HT-29 (cell line): ENCODE data around the gene NUTF2. TPM values are rescaled to one million over a fixed set of nuclear protein-coding genes. Genes with fewer than 3 reads are reported as not detected.
"Not testable (repeated sequence)": the region's sequence is repeated elsewhere in the genome, so short reads cannot be mapped to it uniquely, and the experiment has no call there.

Source experiments
- DNase-seq: peaks from one replicate; pipeline ENCODE4 v3.0.0-alpha.2; 2015; ENCODE audit warnings: low spot score
- total RNA-seq: library from RNA; depleted of rRNA; stranded (reverse); fragments of >200 nt; shearing (Covaris generic); gene quantifications from 2 replicates; pipeline ENCODE4 v1.2.3, GENCODE V29; 2014

The NUTF2 gene
- total RNA-seq, 1 experiment from 2014 or later, result 183 TPM

- not testable (repeated sequence) for DNase-seq
Observed at GRCh38 chr16:67837190-67837589, 9.5 kb upstream of the NUTF2 start.

GRCh38 chr16:67837811-67838210 is 8.9 kb upstream of the NUTF2 start:
- DNase-seq, result no peak

GRCh38 chr16:67841198-67841815 is 5.4 kb upstream of the NUTF2 start:
- DNase-seq, result no peak

- DNase-seq, result peak; percentile 99
Observed at GRCh38 chr16:67841816-67842508, 4.8 kb upstream of the NUTF2 start, which contains the start of gene THAP11. THAP11 (plus strand) TSS chr16:67842320; CDS start chr16:67842555, 235 bp downstream.

GRCh38 chr16:67842509-67843342 is 4.0 kb upstream of the NUTF2 start:
- peak; percentile 65 for DNase-seq

- DNase-seq, result no peak
Observed at GRCh38 chr16:67843343-67843765, 3.4 kb upstream of the NUTF2 start.

- no peak for DNase-seq
Observed at GRCh38 chr16:67844497-67844896, 2.2 kb upstream of the NUTF2 start.

- peak; percentile 38 for DNase-seq
Observed at GRCh38 chr16:67845291-67846062, 1.3 kb upstream of the NUTF2 start.

- DNase-seq, result no peak
Observed at GRCh38 chr16:67846063-67846319, 742 bp upstream of the NUTF2 start.

- DNase-seq, result peak; percentile 46
Observed at GRCh38 chr16:67847064-67847861, 530 bp downstream of the NUTF2 start, which contains the start of gene CENPT. CENPT (minus strand) TSS chr16:67847693; CDS start chr16:67833859, 13,834 bp downstream.

GRCh38 chr16:67848118-67848517 is 1.4 kb downstream of the NUTF2 start:
- DNase-seq, result no peak

- DNase-seq, result no peak
Observed at GRCh38 chr16:67853670-67854069, 6.9 kb downstream of the NUTF2 start.

GRCh38 chr16:67855789-67856188 is 9.1 kb downstream of the NUTF2 start:
- DNase-seq, result no peak

GRCh38 chr16:67856927-67857546 is 10.3 kb downstream of the NUTF2 start:
- no peak for DNase-seq

- peak; percentile 96 for DNase-seq
Observed at GRCh38 chr16:67857547-67858233, 11.0 kb downstream of the NUTF2 start.

GRCh38 chr16:67858500-67858899 is 11.8 kb downstream of the NUTF2 start:
- DNase-seq, result peak; percentile 28

GRCh38 chr16:67860589-67861398 is 14.1 kb downstream of the NUTF2 start:
- DNase-seq, result no peak

- DNase-seq, result no peak
Observed at GRCh38 chr16:67861877-67862276, 15.1 kb downstream of the NUTF2 start.
